ENCODE measurements around the gene FBXO24.

DNA sequence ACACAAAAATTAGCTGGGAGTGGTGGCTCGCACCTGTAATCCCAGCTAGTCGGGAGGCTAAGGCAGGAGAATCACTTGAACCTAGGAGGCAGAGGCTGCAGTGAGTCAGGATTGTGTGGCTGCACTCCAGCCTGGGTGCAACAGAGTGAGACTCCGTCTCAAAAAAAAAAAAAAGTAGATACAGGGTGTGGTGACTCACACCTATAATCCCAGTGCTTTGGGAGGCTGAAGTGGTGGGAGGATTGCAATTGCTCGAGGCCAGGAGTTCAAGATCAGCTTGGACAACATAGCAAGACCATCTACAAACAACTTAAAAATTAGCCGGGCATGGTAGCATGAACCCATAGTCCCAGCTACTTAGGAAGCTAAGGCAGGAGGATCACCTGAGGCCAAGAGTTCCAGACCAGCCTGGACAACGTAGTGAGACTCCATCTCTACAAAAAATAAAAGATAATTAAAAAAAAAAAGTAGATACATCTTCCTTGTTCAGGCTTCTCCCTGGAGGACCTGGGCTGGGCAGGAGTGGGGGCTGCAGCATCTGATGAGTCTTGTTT lies 28.3 kb downstream of the FBXO24 start:
- TF ChIP-seq, protein P1, sequence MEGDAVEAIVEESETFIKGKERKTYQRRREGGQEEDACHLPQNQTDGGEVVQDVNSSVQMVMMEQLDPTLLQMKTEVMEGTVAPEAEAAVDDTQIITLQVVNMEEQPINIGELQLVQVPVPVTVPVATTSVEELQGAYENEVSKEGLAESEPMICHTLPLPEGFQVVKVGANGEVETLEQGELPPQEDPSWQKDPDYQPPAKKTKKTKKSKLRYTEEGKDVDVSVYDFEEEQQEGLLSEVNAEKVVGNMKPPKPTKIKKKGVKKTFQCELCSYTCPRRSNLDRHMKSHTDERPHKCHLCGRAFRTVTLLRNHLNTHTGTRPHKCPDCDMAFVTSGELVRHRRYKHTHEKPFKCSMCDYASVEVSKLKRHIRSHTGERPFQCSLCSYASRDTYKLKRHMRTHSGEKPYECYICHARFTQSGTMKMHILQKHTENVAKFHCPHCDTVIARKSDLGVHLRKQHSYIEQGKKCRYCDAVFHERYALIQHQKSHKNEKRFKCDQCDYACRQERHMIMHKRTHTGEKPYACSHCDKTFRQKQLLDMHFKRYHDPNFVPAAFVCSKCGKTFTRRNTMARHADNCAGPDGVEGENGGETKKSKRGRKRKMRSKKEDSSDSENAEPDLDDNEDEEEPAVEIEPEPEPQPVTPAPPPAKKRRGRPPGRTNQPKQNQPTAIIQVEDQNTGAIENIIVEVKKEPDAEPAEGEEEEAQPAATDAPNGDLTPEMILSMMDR (IDR thresholded peaks at IDR 0.05): no peak
- no peak for TF ChIP-seq ZFX (IDR thresholded peaks at IDR 0.05; ENCODE audit: borderline replicate concordance)

All from 22Rv1 (cell line).